ENCODE data around the gene PLA2G2F.

Gene PLA2G2F

DNA sequence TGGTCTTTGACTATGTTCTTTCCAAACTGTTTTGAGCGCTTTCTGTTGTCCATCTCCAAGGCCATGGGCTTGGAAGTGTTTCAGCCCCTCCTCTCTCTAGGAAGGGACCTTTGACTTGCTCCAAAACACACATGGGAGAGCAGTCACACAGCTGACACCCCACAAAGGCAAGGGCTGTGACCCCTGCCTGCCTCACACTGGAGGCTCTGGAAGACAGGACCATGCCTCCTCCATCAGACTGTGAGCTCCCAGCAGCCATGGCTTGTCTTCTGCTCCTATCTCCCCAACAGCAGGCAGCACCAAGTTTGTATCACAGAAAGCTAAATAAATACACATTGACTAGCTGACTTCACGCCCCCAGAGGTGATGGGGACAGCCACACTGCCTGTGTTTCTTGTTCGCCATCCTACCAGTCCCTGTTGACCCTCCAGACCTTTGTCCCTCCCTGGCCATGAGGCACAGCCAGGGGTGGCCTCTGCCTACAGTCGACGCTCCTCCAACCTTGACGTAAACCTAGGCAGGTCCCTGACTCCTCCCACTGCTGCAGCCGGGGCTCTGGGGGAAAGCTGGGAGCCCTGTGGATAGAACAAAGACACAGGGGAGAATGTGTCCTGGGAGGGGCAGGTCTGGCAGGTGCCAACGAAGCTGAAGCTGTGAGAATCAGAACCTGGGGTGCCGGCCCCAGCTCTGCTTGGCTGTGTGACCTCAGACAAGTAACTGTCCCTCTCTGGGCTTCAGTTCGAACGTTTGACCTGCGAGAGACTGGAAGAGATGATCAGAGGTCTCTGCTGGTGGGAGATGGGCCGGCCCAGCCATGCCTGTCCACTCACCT lies 4.8 kb downstream of the PLA2G2F start:
- no peak for DNase-seq

DNA sequence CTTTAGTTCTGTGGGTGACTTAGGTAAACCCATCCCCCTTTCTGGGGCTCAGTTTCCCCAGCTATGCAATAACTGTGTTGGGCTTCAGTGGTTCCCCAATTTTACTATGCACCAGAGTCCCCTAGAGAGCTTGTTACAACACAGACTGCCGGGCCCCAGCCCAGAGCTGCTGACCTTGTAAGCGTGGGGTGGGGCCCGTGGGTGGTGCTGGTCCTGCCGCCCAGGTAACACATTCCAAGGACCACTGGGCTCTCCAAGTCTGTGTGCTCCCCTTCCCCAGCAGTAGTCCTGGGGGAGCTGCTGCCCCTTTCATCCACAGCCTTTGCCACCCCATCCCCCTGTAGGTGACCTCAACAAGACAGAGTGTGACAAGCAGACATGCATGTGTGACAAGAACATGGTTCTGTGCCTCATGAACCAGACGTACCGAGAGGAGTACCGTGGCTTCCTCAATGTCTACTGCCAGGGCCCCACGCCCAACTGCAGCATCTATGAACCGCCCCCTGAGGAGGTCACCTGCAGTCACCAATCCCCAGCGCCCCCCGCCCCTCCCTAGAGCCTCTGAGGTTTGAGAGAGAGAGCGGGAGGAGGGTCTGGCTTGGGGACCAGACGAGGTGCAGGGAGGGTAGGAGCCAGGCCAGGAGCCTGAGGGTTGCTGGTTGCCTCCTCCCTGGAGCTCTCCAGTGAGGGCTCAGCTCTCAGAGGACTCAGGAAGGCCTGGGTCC lies 8.9 kb downstream of the PLA2G2F start:
- no peak for DNase-seq

DNA sequence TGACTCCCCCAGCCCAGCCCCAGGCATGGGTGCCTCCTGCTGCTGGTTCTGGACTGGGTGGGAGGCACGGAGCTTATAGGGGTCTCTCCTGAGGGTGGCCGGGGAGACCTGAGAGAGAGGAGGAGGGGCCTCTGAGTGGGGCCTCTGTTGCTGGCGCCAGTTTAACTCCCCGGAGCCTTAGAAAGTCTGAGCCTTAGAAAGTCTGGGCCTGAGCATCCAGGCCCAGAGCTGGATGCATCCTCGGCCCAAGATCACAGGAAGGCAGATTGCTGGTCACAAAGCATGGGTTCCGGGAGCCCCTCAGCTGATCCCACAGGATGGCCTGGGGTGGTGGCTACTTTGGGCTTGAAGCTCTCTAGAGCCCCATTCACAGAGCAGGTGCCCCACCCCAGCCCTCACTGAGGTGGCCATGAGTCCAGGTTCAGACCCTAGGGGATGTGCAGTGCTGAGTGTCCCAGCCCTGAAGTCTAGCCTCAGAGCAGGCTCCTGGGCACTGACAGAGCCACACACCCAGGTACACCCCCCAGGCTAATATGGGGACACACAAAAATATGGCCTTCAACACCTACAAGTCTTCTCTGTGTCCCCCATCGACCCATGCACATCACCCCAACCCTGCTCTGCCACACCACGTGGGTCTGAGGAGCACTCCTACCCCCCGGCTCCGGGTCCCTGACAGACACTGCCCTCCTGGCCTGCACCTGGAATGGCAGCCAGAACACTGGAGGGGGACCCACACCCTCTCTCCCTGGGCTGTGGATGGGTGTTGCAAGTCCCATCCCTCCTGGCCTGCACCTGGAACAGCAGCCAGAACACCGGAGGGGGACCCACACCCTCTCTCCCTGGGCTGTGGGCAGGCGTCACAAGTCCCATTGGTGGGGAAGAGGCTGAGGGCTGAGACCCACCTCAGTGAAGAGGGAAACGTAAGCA lies 9.7 kb downstream of the PLA2G2F start:
- DNase-seq, result no peak

DNA sequence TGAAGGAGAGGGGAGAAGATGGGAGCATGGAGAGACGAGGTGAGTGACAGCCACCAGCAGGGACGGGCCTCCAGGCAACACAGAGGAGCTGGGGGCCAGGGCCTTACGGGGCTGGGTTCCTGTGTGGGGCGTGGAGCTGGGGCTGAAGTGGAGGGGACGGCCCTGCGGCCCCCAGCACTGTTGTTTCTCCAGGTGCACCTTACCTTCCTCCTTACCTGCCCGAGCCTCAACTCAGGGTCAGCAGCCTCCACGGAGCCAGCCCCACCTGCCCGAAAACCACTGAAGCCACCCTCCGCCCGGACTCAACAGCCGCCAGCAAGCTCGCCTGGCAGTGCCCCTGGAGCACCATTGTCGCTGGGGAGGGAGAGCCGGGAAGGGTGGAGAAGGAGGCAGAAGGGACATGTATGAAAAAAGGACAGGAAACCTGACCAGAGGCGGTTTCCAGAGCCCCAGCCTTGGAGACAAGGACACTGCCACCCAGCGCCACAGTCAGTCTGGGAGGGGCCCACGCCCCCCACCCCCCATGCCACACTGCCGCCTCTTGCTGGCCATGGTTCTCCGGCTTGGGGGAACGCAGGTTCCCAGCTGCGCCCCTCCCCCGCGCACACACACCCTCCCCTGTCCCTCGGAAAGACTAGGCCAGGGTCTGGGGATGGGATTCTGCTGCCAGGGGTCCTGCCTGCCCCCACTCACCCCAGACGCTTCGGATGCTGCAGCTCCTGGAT lies 10.6 kb downstream of the PLA2G2F start:
- no peak for DNase-seq

DNA sequence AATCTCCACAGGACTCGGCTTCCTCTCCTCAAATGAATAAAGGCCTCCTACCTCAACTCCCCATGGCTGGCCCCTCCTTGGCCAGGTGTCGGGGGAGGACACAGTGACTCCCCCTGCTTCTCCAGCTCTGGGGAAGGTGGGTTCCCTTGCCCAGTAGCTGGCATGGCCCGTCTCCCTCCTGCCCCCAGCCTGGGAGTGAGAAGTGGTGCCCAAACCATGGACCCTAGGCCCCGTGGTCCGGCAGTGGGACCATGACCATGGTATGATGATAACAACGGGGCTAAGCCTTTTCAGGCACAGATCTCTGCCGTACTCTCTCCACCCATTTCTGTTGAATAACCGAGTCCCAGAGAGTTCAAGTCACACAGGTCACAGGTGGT lies 11.2 kb downstream of the PLA2G2F start:
- DNase-seq, result no peak

DNA sequence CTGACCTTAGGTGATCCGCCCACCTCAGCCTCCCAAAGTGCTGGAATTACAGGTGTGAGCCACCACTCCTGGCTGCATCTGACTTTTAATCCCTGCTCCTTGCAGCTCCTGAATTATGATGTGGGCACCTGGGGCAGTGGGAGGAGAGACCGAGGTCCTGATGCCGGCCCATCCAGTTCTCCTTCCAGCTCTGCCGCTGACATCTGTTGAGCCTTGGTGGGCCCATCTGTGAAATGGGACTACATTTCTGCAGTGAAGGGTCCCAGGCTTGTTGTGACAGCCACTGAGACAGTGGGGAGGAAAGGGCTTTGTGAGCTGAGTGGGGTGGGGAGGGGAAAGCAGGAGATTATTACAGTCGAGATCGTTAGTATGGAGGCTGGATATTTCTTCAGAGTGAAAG lies 11.8 kb downstream of the PLA2G2F start:
- no peak for DNase-seq

DNA sequence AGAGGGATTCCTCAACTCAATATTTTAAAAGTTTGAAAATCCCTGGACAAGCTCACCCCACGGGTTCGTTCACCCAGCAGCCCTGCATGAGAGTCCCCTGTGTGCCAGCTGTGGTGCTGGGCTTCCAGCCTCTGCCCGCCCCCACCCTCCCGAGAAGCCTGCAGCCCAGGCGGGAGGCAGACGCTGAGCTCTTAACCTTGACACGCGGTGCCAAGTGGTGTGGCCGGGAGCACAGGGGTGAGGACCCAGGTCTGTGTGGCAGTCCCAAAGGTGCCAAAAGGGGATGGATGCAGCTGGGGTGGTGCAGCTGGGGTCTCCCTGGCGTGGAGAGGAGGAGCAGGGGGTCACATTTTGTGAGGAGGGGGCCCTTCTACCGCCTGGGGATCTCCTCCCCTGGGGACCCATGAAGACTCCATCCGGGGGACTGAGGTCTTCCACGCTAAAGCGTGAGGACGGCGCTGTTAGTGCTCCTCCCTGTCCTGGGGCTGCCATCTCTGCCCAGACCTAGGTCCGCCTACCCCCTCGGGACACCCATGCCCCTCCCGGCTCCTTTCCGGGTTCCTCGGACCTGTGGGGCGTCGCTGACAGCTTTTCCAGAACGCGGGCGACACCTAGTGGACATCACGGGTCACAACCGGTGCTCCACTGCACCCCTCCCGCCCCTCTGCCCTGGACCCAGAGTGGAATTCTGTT lies 12.9 kb downstream of the PLA2G2F start:
- peak; percentile 78 for DNase-seq

DNA sequence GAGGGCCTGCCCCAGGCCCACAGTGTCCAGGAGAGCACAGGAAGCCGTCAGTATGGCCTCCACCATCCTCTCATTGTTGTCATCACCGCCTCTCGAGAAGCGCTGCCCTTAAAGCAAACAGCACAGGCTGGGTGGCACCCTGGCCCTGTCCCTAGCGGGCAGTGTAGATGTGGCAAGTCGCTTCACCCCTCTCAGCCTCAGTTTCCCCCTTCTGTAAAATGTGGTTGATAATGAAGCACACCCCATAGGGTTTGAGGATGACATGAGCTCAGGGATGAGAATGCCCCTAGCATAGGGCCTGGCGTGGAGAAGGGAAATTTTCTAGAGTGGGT lies 13.4 kb downstream of the PLA2G2F start:
- DNase-seq, result no peak

DNA sequence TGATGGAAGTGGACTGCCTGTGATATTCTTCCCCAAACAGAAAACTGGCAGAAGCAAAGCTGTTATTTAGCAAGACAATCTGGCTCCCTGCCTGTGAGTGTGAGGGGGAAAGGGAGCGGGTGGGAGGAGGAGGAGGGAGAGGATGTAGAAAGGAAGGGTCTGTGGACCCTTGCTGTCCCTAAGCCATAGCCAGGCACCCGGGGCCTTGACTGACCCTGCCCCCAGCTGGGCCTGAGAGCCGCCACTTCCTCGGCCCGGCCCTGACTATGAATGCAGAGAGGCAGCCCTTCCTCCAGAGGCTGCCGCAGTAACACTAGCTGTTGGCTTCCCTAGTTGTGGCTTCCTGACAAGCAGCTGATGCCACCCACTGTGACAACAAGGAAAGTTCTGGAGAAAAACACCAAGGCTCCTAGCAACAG lies 13.9 kb downstream of the PLA2G2F start:
- no peak for DNase-seq

DNA sequence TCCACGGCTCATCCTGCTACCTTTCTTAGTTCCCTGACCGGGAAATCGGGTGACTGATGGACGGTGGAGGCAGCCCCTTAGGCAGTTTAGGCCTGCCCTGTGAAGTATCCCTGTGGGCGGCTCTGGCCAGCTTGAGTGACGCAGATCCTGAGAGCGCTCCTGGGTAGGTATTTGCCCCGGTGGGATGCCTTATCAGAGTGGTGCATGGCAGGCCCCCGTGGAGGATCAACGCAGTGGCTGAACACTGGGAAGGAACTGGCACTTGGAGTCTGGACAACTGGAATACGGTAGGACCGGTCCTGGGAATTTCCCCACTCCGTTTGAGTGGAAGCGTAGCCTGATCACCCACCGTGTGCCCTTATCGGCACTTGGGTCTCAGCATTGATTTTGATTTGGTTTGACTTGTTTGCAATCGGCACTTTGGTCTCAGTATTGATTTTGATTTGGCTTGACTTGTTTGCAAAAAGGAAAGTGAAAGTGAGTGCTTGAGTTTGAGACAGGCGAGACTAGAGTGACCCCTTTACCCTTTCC lies 15.2 kb downstream of the PLA2G2F start:
- no peak for DNase-seq

DNA sequence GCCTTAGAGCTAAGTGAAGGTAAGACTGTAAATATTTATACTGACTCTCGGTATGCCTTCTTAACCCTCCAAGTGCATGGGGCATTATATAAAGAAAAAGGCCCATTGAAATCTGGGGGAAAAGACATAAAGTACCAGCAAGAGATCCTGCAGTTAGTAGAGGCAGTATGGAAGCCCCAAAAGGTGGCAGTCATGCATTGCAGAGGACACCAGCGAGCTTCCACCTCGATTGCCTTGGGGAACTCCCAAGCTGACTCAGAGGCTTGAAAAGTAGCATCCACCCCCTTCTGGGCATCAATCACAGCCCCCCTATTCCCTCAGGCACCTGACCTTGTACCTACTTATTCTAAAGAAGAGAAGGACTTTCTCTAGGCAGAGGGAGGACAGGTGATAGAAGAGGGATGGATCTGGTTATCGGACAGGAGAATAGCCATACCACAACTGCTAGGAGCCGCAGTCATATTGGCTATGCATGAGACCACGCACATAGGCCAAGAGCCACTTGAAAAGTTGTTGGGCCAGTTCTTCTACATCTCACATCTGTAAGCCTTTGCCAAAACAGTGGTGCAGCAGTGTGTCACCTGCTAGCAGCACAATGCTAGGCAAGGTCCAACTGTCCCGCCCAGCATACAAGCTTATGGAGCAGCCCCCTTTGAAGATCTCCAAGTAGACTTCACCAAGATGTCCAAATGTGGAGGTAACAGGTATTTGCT lies 19.4 kb downstream of the PLA2G2F start:
- no peak for DNase-seq

DNA sequence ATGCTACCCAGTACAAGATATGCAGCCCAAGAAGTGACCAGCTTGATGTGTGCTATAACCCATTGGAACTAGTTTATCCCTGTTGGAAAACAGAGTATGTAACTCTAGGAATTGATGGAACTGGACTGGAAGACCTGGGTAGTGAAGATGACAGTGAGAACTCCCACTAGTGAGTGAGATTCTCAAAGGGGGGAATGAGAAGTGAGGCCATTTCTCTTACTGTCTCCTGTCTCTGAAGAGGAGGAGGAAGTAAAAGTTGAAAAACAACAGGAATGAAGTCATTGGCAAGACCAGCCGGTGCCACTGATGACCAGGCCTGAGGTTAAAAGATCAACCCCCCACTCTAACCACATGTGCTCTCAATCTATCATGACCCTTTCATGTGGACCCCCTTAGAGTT lies 20.9 kb downstream of the PLA2G2F start:
- no peak for DNase-seq

DNA sequence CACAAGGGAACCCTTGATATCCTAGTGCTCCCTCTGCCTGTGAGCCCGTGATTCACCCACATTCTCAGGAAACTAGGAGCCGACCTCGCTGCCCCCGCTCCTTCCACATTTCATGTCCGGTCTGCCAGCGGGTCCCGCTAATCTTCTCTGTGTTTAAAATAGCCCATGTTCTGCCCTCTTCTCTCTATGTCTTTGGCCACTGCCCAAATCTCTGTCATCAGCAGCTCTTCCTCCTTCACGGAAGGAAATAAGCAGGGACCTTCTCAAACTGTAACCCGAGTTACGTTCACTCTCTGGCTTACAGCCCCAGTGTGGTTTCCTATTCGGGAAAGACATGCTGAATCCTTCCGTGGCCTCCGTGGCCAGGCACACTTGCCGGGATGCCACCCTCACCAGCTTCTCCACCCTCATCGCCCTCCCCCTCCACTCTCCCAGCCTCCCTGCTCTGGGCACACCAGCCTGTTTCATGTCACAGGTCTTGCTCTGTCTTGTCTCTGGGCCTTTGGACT lies 25.6 kb downstream of the PLA2G2F start:
- no peak for DNase-seq

DNA sequence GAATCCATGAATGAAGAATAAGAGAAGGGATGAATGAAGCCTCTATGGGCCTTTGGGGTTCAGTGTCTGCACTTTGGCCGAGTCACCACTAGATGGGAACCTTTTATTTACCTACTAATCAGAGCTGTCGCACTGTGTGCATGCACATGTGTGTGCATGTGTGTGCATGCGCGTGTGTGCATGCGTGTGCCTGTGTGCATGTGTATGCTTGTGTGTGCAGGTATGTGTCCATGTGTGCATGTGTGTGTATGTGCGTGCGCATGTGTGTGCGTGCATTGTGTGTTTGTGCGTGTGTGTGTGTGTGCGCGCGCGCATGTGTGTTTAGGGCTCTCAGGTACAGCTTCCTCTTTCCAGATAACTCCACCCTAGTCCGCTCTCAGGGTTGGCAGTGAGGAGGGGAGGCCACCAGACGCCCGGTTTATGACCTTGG lies 26.4 kb downstream of the PLA2G2F start:
- DNase-seq, result no peak

DNA sequence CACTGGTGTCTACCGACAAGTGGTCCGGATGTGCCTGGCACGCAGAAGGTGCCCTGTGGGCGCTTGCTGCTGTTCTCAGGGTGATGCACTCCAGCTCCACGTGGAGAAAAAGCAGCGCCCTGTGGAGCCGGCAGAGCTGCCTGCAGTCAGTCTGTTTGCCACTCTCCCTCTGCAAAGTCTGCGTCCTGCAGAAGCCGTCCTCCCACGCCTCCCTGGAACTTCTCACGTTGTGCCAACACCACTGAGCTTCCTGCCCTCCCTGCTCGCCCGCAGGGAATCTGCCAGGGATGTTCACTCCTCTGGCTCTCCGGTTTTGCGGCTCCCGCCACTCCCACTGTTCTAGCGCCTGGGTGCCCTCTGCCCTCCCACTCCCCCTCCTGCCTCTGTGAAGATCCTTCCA lies 26.9 kb downstream of the PLA2G2F start:
- no peak for DNase-seq

DNA sequence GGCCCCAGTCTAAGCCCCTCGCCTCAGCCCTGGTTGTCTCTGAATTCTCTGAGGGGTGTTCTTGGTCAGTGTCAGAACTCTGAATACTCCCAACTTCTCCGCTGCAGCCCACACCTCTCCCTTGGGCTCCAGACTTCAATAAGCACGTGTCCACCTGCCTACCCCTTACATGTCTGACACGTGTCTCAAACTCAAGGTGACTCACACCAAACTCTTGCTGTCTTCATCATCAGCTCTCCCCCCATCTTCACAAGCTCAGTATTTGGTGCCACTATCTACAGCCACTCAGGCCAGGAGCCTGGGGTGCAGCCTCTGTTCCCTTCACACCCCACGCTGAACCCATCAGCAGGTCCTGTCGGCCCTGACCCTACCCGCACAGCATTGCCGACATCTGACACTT lies 28.0 kb downstream of the PLA2G2F start:
- no peak for DNase-seq

DNA sequence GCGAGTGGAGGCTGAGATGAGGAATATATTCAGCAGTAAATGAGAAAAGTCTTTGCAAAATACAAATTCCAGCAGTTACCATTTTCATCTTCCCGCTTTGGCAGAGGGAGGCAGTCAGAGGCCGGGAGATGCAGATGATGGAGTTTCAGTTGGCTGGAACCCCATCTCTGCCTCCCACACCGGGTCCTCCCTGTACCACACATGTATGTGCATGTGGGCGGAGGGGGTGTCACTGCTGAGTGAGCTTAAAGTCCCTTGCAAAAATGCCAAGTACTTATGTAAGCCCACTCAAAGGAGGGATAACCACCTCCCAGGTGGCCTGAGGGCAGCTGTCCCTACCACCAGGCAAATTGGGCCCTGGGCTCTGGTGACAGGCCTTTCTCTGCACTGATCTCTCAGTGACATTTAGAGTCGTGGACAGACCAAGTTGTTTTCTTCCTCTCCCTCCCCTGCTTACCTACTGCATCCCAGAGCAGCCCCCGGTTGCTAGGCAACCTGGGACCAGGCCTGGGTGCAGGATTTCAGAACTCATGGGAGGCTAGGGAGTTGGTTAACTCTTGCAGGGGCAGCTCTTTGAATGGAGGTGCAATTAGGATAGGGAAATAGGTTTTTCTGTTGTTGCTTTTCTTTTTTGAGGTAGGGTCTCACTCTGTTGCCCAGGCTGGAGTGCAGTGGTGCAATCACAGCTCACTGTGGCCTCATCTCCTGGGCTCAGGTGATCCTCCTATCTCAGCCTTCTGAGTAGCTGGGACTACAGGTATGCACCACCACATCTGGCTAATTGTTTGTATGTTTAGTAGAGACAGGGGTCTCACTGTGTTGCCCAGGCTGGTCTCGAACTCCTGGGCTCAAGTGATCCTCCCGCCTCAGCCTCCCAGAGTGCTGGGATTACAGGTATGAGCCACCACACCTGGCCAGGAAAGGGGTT lies 29.7 kb downstream of the PLA2G2F start:
- no peak for DNase-seq

DNA sequence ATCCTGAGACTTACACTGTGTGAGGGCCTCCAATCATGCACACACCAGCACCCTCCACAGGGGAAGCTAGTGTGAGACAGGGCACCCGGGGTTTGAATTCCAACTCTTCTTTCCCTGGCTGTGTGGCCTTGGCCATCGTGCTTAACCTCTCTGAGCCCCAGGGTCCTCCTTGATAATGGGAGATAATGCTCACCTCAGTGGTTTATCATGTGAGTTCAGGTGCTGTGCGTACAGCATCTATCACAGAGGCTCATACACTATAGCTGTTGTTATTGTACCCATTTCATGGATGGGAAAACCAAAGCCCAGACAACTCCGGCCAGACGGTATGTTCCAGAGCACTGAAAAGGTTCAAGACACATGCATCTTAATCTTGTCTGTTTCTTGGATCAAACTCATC lies 30.8 kb downstream of the PLA2G2F start:
- no peak for DNase-seq

DNA sequence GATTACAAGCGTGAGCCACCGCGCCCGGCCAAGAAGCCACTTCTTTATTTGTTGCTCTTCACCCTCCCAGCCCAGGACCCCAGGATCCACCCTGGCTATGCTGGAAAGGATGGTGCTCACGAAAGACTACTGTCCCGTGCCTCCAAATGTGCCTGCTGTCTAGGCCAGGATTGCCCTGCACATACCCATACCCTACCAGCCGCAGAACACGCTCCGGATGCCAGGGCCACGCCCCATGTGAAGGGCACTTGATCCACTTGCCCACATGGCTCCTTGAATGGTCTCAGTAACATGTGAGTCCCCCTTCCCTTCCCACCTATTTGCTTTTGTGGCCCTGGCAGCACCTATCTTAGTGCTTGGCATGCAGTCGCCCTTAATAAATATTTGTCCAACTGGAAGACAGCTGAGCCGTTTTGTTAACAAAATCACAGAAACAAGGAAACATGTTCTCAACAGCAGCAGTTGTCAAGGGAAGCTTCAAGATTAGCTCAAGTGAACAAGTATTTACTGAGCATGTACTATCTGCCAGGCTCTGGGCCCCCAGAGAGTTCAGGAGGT lies 33.0 kb downstream of the PLA2G2F start:
- no peak for DNase-seq

Data from NCI-H2171 (cell line).